OCI-LY1 (cell line): ENCODE measurements around the gene RNF144A.

Experiments
- H2AFZ ChIP-seq: fragments of 200-600 bp; sonication (generic), shearing (Covaris generic); 2 replicates; pipeline ENCODE4 v1.6.0; 2014; ENCODE audit warnings: antibody characterized with exemption, mild to moderate bottlenecking, low read length
- H3F3A ChIP-seq: fragments of 200-600 bp; sonication (generic), shearing (Covaris generic); 2 replicates; pipeline ENCODE4 v1.6.0; 2014; ENCODE audit warnings: mild to moderate bottlenecking, antibody characterized with exemption, low read length, moderate library complexity; ENCODE audit not compliant: insufficient read depth
- H3K27ac ChIP-seq: fragments of 200-600 bp; sonication (generic); 2 replicates; pipeline ENCODE4 v1.5.1; 2014; ENCODE audit warnings: low read length, mixed run types, mild to moderate bottlenecking, low read depth; ENCODE audit not compliant: poor library complexity, severe bottlenecking
- H3K27me3 ChIP-seq: fragments of 200-600 bp; sonication (generic); 2 replicates; pipeline ENCODE4 v1.6.0; 2014; ENCODE audit warnings: antibody characterized with exemption, mild to moderate bottlenecking, low read length, moderate library complexity; ENCODE audit not compliant: insufficient read depth
- H3K36me3 ChIP-seq: fragments of 200-600 bp; sonication (generic); 2 replicates; pipeline ENCODE4 v1.6.1; 2014; ENCODE audit warnings: mild to moderate bottlenecking, antibody characterized with exemption, low read length, moderate library complexity, mixed read lengths; ENCODE audit not compliant: insufficient read depth
- H3K4me1 ChIP-seq: fragments of 200-600 bp; sonication (generic); 2 replicates; pipeline ENCODE4 v1.5.1; 2014; ENCODE audit warnings: mild to moderate bottlenecking, low read length, moderate library complexity; ENCODE audit not compliant: insufficient read depth, severe bottlenecking
- H3K4me2 ChIP-seq: fragments of 200-600 bp; sonication (generic), shearing (Covaris generic); 2 replicates; pipeline ENCODE4 v1.6.1; 2014; ENCODE audit warnings: low read length
- H3K4me3 ChIP-seq: fragments of 200-600 bp; sonication (generic); 2 replicates; pipeline ENCODE4 v1.5.1; 2014; ENCODE audit warnings: low read length, low read depth, mild to moderate bottlenecking, mixed read lengths; ENCODE audit not compliant: poor library complexity, severe bottlenecking
- H3K79me2 ChIP-seq: fragments of 200-600 bp; shearing (Covaris generic); 2 replicates; pipeline ENCODE4 v1.6.1; 2016; ENCODE audit warnings: mixed run types, low read length, mixed read lengths; ENCODE audit not compliant: insufficient read depth
- H3K9ac ChIP-seq: fragments of 200-600 bp; sonication (generic), shearing (Covaris generic); 2 replicates; pipeline ENCODE4 v1.6.1; 2014; ENCODE audit warnings: mild to moderate bottlenecking, low read length, mixed read lengths
- H3K9me2 ChIP-seq: fragments of 200-600 bp; sonication (generic), shearing (Covaris generic); 2 replicates; pipeline ENCODE4 v1.6.1; 2014; ENCODE audit warnings: low read depth, mild to moderate bottlenecking, low read length, mixed read lengths
- H3K9me3 ChIP-seq: fragments of 200-600 bp; shearing (Covaris generic); 2 replicates; pipeline ENCODE4 v1.6.1; 2014; ENCODE audit warnings: low read length, mixed read lengths
- H4K20me1 ChIP-seq: fragments of 200-600 bp; sonication (generic), shearing (Covaris generic); 2 replicates; pipeline ENCODE4 v1.6.0; 2016; ENCODE audit warnings: mild to moderate bottlenecking, low read length; ENCODE audit not compliant: insufficient read depth
- EZH2 ChIP-seq: fragments of 200-600 bp; sonication (generic), shearing (Covaris generic); IDR thresholded peaks from 2 replicates; pipeline ENCODE4 v1.8.0; 2017; ENCODE audit warnings: borderline replicate concordance, mixed run types, mild to moderate bottlenecking, antibody characterized with exemption, low read length, moderate library complexity, mixed read lengths
- TF ChIP-seq, protein P1 (sequence below): fragments of 200-600 bp; sonication (generic), shearing (Covaris generic); IDR thresholded peaks from 2 replicates; pipeline ENCODE4 v1.5.1; 2017; ENCODE audit warnings: mild to moderate bottlenecking, antibody characterized with exemption, low read length, moderate library complexity, mixed read lengths

The RNF144A gene

DNA sequence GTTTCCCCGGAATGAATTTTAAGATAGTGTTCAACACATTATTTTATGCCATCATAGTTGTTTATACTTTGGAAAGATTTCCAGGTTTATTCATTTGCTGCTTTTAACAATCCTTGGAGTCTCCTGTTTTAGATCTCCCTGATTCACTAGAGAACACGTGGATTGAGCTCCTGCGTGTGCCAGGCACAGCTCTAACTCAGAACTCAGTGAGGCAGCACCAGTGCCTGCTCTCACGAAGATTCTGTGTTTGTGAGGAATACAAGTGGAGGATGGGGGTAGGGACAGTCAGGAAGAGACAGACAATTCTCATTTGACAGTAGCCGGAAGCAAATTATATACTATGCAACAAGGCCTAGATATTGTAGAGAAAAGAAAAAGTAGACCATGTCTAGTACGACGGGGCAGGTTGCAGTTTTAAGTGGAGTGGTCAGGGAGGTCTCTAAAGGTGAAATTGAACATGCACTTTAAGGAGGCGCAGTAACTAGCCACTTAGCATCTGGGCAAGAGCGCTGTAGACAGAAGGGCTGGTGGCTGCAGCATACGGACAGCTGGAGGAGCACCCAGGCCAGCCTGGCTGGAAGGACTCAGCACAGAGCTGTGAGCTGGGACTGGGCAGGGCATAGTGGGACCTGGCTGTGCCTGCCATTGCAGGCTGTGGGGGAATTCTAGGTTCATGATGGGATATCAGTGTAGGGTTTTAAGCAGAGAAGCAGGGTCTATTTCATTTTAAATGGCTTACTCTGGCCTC is 24.3 kb downstream of the RNF144A start:
- Histone ChIP-seq H4K20me1 (no peaks in the 10 kb centered on the region), H3K36me3 (no peaks in the 10 kb centered on the region)

DNA sequence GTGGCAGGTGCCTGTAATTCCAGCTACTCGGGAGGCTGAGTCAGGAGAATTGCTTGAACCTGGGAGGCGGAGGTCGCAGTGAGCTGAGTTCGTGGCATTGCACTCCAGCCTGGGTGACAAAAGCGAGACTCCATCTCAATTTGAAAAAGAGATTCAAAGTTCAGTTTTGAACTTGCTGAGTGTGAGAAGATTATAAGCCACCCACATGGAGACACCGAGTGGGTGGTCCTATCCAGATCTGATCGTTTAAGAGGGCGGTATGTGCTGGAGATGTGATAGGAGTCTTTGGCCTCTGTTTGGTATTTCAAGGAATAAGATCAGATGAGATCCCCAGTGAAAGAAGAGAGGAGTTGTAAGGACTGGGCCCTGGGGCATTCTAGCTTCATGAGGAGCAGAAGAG is 25.6 kb downstream of the RNF144A start:
- H3K36me3 ChIP-seq = no peaks in the 10 kb centered on the region
- no peak overlapping the region for H3K4me3 ChIP-seq
- H3K79me2 ChIP-seq = no peaks in the 10 kb centered on the region
- no peak overlapping the region for H3K27ac ChIP-seq
- H3F3A ChIP-seq = no peaks in the 10 kb centered on the region
- H4K20me1 ChIP-seq = no peaks in the 10 kb centered on the region
- TF ChIP-seq, protein P1, sequence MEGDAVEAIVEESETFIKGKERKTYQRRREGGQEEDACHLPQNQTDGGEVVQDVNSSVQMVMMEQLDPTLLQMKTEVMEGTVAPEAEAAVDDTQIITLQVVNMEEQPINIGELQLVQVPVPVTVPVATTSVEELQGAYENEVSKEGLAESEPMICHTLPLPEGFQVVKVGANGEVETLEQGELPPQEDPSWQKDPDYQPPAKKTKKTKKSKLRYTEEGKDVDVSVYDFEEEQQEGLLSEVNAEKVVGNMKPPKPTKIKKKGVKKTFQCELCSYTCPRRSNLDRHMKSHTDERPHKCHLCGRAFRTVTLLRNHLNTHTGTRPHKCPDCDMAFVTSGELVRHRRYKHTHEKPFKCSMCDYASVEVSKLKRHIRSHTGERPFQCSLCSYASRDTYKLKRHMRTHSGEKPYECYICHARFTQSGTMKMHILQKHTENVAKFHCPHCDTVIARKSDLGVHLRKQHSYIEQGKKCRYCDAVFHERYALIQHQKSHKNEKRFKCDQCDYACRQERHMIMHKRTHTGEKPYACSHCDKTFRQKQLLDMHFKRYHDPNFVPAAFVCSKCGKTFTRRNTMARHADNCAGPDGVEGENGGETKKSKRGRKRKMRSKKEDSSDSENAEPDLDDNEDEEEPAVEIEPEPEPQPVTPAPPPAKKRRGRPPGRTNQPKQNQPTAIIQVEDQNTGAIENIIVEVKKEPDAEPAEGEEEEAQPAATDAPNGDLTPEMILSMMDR = no peak
- no peak for TF ChIP-seq EZH2
- H3K27me3 ChIP-seq = 0 out of 2 replicates have a peak, but pooled peaks cover 4% of the 10 kb centered on the region
- H3K4me2 ChIP-seq = no peak overlapping the region
- no peaks in the 10 kb centered on the region for H3K4me1 ChIP-seq
- H3K9me2 ChIP-seq = no peaks in the 10 kb centered on the region
- H2AFZ ChIP-seq = no peak overlapping the region
- no peak overlapping the region for H3K9ac ChIP-seq
- no peaks in the 10 kb centered on the region for H3K9me3 ChIP-seq

More for the DNA sequence above, 24.3 kb downstream of the RNF144A start:
- H3F3A ChIP-seq = no peaks in the 10 kb centered on the region
- no peak overlapping the region for H3K4me2 ChIP-seq
- no peaks in the 10 kb centered on the region for H3K79me2 ChIP-seq
- no peak overlapping the region for H3K27ac ChIP-seq
- no peak overlapping the region for H2AFZ ChIP-seq
- H3K9me2 ChIP-seq = no peaks in the 10 kb centered on the region
- H3K9ac ChIP-seq = no peak overlapping the region
- H3K4me3 ChIP-seq = no peak overlapping the region
- no peaks in the 10 kb centered on the region for H3K9me3 ChIP-seq
- TF ChIP-seq EZH2 = no peak
- TF ChIP-seq, protein P1 = no peak
- 0 out of 2 replicates have a peak, but pooled peaks cover 4% of the 10 kb centered on the region for H3K27me3 ChIP-seq
- H3K4me1 ChIP-seq = no peaks in the 10 kb centered on the region

DNA sequence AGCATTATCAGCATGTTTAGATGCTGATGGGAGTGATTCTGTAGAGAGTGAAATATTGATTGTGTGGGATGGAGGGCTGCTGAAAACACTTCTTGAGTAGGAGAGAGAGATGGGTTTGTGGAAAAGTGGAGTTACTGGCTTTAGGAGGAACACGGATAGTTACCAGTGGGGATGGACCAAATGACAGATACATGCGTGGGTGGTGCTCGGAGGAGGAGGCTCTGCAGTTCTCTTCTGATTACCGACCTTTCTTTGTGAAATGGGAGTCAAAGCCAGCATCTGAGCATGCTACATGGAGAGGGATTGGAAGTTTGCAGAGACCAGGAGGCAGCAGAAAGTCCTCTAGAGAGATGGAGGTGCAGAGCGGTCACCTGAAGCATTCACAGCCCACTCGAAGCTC is 26.3 kb downstream of the RNF144A start:
- no peak for TF ChIP-seq EZH2
- TF ChIP-seq, protein P1 = no peak

More for the DNA sequence above, 26.3 kb downstream of the RNF144A start:
- no peak overlapping the region for H3K9ac ChIP-seq
- no peak overlapping the region for H3K4me3 ChIP-seq
- no peak overlapping the region for H3K4me2 ChIP-seq
- no peaks in the 10 kb centered on the region for H4K20me1 ChIP-seq
- 0 out of 2 replicates have a peak, but pooled peaks cover 4% of the 10 kb centered on the region for H3K27me3 ChIP-seq
- H2AFZ ChIP-seq = no peak overlapping the region
- H3K36me3 ChIP-seq = no peaks in the 10 kb centered on the region
- no peaks in the 10 kb centered on the region for H3K79me2 ChIP-seq
- H3K4me1 ChIP-seq = no peaks in the 10 kb centered on the region
- H3F3A ChIP-seq = no peaks in the 10 kb centered on the region
- H3K9me2 ChIP-seq = no peaks in the 10 kb centered on the region
- no peaks in the 10 kb centered on the region for H3K9me3 ChIP-seq
- H3K27ac ChIP-seq = no peak overlapping the region
